Fibroblast of pulmonary artery (primary cell): ENCODE results near the gene MUC7.

Experiments used
- DNase-seq: peaks from one replicate; pipeline ENCODE4 v3.0.0-alpha.2; 2010; ENCODE audit warnings: low read depth
- H3K4me3 ChIP-seq: replicated peaks from 2 replicates; pipeline ENCODE4 v1.5.1; 2011; ENCODE audit warnings: low read depth, mild to moderate bottlenecking, control low read depth, low read length, moderate library complexity
- CTCF ChIP-seq: IDR thresholded peaks from 2 replicates; pipeline ENCODE4 v1.5.1; 2011; ENCODE audit warnings: mild to moderate bottlenecking, control low read depth, low read length, inconsistent platforms; ENCODE audit errors: missing control alignments

Gene MUC7

GRCh38 chr4:70471897-70472296 is at the start of gene MUC7:
Gene MUC7, plus strand, starts transcription at chr4:70472197. Its CDS starts 1,825 bp downstream, at chr4:70474022.
- DNase-seq: no peak
- H3K4me3 ChIP-seq: no peak within 1 kb of the TSS
- TF ChIP-seq CTCF: no peak

GRCh38 chr4:70425306-70425705 is 46.7 kb upstream of the MUC7 start:
- TF ChIP-seq CTCF: no peak
- DNase-seq: no peak
- no peak overlapping the region for H3K4me3 ChIP-seq

- no peak for TF ChIP-seq CTCF
- H3K4me3 ChIP-seq: no peak overlapping the region
- no peak for DNase-seq
These were observed 45.2 kb upstream of the MUC7 start for GRCh38 chr4:70426789-70427188.

- TF ChIP-seq CTCF: no peak
- no peak for DNase-seq
These were observed 34.8 kb upstream of the MUC7 start for GRCh38 chr4:70437197-70437596.

GRCh38 chr4:70442474-70442873 is 29.5 kb upstream of the MUC7 start:
- TF ChIP-seq CTCF: no peak
- H3K4me3 ChIP-seq: no peak overlapping the region
- no peak for DNase-seq

More at GRCh38 chr4:70437197-70437596, 34.8 kb upstream of the MUC7 start:
- H3K4me3 ChIP-seq: no peak overlapping the region

- DNase-seq: no peak
- no peak for TF ChIP-seq CTCF
- H3K4me3 ChIP-seq: no peak overlapping the region
These were observed 28.7 kb upstream of the MUC7 start for GRCh38 chr4:70443329-70443728.

GRCh38 chr4:70449220-70449619 is 22.8 kb upstream of the MUC7 start:
- no peak for DNase-seq
- H3K4me3 ChIP-seq: no peak overlapping the region

More at GRCh38 chr4:70449220-70449619, 22.8 kb upstream of the MUC7 start:
- TF ChIP-seq CTCF: no peak
